ENCODE measurements around the gene CXorf38.
"Not testable (repeated sequence)": the region's sequence is repeated elsewhere in the genome, so short reads cannot be mapped to it uniquely, and the experiment has no call there.

CXorf38 gene

DNA sequence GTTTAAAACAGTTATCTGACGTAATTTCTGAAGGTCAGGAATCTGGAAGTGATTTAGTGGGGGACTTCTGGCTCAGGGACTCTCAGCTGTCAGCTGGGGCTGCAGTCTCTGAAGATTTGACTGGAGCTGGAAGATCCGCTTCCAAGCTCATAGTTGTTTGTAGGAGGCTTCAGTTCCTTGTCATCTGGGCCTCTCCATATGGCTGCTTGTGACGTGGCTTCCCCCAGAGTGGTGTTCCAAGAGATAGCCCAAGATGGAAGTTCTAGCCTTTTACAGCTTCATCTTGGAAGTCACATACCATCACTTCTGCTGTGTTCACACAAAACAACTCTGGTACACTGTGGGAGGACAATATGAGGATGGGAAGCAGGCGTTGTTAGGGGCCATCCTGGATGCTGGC, 22.1 kb downstream of the CXorf38 start:
- no peak for DNase-seq

DNA sequence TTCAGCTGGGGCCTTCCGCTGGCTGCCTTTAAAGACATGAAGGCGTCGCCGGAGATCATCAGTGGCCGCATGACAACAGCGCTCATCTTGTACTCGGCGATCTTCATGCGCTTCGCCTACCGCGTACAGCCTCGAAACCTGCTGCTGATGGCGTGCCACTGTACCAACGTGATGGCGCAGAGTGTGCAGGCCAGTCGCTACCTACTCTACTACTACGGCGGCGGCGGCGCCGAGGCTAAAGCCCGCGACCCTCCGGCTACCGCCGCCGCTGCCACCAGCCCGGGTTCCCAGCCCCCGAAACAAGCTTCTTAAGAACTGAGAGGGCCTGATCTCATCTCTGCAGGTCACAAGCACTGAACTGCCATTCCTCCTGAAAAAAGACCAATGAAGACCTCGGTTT, 23.7 kb downstream of the CXorf38 start:
- no peak for DNase-seq

DNA sequence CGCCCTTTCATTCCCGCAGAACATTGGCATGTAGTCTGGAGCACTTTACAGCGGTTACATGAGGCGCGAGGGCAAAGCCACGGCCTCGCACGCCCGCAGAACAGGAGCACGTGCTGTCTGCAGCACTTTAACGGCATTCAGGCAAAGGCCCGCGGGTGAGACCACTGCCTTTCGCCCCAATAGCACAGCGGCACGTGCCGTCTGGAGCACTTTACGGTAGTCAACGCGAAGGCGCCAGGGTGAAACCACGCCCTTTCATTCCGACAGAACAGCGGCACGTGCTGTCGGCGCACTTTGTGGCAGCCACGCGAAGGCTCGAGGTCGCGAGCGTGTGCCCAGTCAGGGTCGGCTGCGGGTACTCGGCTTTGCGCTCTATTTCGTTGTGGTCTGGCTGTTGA, 24.2 kb downstream of the CXorf38 start, which contains the start of gene MPC1L:
MPC1L (plus strand) TSS at position 290 of the 398 bp plus-strand sequence. CDS start 138 bp downstream, outside the sequence.
- DNase-seq = no peak

DNA sequence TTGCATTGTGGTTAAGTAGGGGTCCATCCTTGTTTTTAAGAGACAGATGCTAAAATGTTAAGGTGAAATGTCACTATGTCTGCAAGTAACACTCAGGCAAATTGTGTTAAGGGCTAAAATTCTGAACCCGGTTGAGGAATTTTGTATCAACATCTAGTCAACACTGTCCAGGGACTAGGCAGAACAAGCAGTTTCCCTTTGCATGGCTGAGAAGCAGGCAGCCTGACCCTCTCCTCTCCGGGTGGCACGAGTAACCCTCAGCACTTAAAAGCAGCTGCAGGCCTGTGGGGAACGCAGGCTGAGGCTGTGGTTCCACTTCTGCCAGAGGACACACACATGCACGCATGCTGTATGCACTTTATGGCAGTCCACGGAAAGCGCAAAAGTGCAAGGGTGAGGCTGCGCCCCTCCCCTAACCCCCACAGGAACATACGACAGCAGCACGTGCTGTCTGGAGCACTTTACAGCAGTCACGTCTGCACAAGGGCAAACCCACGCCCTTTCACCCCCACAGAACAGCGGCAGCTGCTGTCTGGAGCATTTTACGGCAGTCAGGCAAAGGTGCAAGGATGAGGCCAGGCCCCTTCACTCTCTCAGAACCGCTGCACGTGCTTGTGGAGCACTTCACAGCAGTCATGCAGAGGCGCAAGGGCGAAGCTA, 24.8 kb downstream of the CXorf38 start:
- DNase-seq = no peak

DNA sequence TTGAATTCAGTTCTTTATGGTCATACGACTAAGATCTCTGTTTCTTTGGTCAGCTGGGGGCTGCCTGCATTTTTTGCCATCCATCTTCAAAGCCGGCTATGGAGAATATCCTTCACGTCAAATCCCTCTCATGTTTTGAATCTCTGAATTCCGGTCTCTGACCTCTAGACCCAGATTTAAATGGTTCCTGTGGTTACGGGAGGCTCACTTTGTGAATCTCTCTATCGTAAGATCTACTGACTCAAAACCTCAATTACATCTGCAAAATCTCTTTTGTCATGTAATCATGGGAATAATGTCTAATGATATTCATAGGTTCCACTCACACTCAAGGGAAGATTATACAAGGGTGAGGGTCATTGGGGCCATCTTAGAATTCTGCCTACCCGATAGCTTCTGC, 29.8 kb downstream of the CXorf38 start:
- no peak for DNase-seq

DNA sequence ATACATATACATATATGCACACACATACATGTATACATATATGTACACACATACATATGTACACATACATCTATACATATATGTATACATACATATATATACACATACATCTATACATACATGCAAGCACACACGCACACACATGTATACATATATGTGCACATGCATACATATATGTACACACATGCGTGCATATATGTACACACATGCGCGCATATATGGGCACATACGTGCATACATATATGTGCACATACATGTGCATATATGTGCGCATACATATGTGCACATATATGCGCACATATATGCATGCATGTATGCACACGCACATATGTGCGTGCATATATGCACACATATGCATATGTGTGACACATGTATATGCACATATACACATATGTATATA, 31.4 kb downstream of the CXorf38 start:
- no peak for DNase-seq

DNA sequence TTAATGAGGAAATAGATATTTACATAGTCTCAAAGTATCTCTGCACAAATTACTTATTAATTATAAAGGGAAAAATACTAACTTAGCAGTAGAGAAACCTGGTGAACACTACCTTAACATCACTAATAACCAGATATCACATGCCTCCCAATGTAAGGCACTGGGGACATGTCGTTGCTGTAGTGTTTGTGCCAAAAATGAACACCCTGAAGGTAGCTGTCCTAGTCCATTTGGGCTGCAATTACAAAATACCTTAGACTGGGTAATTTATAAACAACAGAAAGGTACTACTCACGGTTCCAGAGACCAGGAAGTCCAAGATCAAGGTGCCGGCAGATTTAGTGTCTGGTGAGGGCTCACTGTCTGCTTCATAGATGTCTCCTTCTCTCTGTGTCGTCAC, 34.9 kb downstream of the CXorf38 start:
- DNase-seq = no peak

DNA sequence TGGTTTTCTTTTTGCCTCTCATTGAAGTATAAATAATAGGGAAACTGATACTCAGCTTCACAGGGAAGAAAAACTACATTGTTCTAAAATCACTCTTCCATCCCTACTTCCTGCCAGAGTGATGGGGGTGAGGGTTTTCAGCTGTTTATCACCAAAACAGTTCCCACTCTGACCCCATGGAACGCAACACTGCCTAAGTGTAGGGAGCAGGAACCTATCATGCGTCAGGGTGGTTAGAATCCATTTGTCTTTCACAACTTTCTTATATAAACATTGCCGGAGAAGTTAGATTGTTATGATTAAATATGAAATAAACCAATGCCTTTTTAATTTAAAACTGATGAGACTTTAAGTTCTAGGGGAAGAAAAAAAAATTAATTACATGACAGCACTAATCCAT, 40.0 kb downstream of the CXorf38 start:
- no peak for DNase-seq

DNA sequence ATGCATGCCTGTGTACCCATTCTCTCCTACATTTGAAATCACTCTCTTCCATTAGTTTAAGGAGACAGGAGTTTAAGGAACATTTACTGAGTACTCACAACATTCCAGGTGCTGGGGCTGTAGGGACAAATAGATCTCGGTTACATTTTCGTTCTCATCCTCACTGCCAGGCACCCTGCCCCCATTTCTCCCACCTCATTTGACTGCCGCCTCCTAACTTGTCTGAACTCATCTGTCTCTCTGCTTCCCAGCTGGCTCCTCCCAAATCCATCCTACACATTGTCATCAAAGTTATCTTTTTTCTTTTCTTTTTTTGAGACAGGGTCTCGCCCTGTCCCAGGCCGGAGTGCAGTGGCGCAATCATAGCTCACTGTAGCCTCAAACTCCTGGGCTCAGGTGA, 43.9 kb downstream of the CXorf38 start:
- no peak for DNase-seq

DNA sequence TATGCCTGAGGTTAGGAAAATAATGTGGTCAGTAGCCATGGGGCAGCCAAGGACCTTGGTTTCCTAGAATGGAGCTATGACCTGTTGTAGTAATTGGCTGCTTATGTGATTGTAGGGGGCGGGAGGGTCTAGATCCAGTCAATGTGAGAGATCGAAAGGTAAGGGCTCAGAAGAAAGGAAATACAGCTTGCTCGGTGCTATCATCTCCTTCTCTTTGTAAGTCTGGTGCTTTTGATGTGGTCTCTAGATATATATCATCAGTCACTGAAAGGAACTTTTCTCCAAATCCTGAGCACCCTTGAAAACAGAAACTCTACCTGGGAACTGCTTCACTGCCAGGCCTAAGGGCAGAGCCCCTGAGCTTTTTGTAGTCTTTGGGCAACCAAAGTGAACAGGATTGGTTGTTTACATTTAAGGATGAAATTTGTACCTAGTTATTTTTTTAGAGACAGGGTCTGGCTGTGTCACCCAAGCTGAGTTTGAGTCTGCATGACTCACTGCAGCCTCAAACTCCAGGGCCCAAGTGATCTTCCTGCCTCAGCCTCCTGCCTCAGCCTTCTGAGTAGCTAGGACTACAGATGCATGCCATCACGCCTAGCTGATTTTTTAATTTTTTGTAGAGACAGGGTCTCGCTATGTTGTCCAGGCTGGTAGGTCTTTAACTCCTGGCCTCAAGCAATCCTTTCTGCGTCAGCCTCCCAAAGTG, 57.6 kb downstream of the CXorf38 start:
- DNase-seq = not testable (repeated sequence)

DNA sequence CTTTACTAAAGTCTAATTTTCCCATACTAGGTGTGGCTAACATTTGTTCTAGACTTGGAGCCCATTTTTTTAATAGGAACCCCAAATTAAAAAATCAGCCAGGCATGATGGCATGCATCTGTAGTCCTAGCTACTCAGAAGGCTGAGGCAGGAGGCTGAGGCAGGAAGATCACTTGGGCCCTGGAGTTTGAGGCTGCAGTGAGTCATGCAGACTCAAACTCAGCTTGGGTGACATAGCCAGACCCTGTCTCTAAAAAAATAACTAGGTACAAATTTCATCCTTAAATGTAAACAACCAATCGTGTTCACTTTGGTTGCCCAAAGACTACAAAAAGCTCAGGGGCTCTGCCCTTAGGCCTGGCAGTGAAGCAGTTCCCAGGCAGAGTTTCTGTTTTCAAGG, 59.7 kb downstream of the CXorf38 start:
- not testable (repeated sequence) for DNase-seq

DNA sequence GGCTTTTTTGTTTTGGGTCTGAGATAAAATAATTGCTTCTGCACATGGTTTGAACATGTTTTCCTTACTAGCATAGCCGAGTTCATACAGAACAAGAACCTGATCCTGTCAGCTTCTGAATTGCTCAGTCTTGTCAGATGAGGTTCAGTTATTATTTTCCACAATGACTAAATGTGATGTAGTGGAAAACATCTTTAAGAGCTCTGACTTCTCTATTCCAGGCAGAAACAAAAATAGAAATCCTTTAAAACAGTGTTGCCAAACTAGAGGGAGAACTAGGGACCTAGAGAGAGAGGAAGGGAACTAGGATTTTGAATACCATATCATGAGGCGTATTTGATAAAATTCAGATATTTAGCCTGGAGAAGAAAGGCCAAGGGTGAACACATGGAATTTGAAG, 64.5 kb downstream of the CXorf38 start:
- DNase-seq = no peak

DNA sequence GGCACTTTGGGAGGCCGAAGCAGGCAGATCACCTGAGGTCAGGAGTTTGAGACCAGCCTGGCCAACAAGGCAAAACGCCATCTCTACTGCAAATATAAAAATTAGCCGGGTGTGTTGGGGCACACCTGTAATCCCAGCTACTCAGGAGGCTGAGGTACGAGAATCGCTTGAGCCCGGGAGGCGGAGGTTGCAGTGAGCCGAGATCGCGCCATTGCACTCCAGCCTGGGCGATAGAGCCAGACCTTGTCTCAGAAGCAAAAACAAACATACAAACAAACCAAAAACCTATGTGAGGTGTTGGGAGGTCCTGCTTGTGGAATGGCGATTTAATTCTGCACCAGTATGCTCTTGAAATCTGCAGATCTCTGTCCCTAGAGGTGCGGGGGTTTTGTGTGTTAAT, 65.2 kb downstream of the CXorf38 start:
- DNase-seq = not testable (repeated sequence)

DNA sequence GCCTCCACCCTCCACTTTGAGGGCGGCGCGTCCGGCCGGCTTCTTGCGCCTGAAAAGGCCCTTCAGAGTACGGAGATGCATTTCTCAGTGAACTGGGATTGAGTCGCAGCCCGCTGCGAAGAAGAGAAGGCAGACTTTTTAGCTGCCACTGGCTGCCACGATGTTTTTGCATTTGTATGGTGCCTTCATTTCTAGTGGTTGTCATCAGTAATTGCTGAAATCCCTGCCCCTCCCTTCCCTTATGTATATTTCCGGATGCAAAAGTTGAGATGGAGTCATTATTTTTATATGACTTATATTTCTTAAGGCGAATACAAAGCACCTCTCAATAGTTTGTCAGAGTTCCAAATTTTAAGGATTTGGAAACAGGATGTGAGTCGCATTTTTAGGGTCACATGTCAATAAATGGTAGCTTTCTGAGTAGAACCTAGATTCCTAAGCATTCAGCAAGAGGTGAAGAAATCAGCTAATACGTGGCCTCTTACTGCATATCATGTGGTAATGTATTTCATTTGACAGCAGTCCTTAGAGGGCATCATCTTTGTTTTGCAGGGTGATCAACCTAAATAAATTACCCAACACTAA, 65.9 kb downstream of the CXorf38 start:
- DNase-seq = no peak

DNA sequence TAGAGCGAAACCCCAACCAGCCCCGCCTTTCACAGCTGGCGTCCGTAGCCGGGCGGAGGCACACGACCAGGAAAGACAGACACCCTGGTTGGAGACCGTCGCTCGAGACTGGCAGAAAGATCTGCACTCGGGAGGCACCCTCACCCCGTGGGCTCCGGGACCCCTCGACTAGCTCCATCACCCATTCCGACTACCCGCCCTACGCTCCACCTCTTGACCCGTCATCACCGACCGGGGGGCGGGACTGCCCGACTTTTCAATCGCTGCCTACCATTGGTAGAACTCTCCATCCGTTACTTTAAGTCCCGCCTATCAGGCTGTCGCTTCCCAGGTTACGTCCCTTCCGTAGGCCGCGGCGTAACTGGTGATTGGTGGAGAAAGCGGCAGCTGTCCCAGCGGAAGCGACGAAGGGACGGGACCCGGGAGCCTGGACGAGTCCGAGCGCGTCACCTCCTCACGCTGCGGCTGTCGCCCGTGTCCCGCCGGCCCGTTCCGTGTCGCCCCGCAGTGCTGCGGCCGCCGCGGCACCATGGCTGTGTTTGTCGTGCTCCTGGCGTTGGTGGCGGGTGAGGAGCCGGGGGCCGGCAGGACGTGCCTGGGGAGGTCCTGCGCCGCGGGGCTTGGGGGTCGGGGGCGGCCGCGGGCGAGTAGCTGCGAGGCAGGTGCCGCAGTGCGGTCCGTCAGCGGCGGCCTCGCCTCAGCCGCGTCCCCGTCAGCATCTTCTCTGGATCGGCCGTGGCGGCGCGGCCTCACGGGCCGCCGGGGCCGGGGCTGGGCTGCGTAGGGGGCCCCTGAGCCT, 66.6 kb downstream of the CXorf38 start, which contains the start of gene ATP6AP2:
ATP6AP2 (plus strand) TSS at position 434 of the 799 bp plus-strand sequence; CDS start at position 530, 96 bp downstream.
- peak; percentile 95 for DNase-seq

DNA sequence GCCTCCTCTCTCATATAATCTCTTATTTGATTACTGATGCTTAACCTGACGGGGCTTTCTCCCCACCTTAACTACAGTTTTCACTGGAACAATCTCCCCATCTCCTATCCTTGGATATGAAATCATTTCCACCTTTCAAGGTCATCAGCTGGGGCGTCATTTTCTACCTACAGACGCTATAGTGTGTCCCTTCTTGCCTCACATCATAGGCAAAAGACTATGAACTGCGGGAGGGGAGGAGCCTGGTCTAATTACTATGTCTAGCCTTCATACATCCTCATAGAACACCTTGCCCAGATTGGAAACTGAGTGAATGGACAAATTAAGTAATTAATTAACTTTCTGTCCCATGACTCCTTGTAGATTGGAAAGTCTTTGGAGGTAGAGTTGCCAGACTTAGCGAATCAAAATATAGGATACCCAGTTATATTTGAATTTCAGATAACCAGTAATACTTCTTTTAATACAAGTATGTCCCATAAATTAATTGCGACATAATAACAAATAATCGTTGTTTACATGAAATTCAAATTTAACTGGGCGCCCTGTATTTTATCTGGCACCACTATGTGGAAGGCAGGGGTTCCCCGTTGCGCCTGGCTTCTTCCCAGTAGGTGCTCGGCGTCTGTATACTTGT, 67.3 kb downstream of the CXorf38 start:
- DNase-seq = no peak

DNA sequence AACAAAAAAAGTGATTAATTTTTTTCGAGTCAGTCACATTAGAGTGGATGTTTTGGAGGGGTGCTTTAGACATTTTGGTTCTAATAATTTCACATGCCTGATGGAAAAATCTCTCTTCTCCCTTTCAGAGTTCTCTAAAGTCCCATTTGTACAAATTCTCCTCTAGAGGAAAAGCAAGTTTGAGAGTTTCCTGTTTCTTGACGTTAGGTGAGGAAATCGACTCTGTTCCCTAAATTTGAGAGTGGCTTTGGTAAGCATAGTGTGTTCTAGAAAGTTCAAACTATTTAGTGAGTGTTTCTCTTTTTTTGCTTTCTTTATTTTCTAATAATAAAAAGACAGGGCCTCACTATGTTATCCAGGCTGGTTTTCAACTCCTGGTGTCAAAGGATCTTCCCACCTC, 68.2 kb downstream of the CXorf38 start:
- no peak for DNase-seq

DNA sequence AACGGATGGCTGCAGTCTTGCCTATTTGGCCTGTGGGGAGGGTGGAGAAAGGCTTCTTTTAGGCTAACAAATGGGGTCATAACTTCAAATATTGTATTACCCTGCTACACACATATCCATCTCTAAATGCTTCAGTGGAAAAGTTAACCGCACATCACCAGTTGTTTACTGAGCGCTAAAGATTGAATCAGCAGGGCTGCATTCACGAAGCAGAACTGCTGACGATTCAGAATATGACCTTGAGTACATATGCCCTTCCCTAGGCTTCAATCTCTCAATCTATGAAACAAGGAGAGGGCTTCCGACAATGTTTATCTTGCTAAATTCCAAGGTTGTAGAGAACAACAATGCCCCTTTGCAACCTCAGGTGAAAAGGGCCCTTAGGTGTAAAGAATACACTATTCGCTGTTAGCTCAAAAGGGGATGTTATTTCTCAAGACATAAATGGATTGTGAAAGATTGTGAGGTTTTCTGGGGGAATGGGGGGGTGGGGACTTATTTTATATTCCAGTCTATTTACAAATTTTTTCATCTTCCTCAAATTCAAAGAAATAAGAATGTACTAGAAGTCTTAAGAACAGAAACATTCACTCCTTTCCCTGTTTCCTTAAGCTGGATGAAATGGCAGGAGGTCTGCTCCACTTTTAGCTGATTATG, 69.2 kb downstream of the CXorf38 start:
- DNase-seq = no peak
